ENCODE measurements around the gene AK8. TPM values are rescaled to one million over a fixed set of nuclear protein-coding genes. Genes with fewer than 3 reads are reported as not detected.

AK8 gene
- total RNA-seq, 2 donors from 2014 or later, result 0.19 TPM; not detected in 1

- no peak overlapping the region for H3K27ac ChIP-seq
- no peak for TF ChIP-seq CTCF (IDR thresholded peaks at IDR 0.05)
These were observed 90.3 kb downstream of the AK8 start for GRCh38 chr9:132787748-132788159.

GRCh38 chr9:132784286-132784830, 93.7 kb downstream of the AK8 start:
- Histone ChIP-seq H3K27ac (no peak overlapping the region), H3K4me1 (no peaks in the 10 kb centered on the region), H3K36me3 (no peaks in the 10 kb centered on the region), H3K27me3 (no peaks in the 10 kb centered on the region), H3K4me3 (no peak overlapping the region), H3K9me3 (peaks cover 0 to 7% of the 10 kb centered on the region in 2 donors)
- no peak for DNase-seq (ENCODE audit: low spot score)
- TF ChIP-seq CTCF (IDR thresholded peaks at IDR 0.05), result no peak

More at GRCh38 chr9:132787748-132788159, 90.3 kb downstream of the AK8 start:
- Histone ChIP-seq H3K4me3 (no peak overlapping the region), H3K27me3 (no peaks in the 10 kb centered on the region), H3K4me1 (no peaks in the 10 kb centered on the region), H3K9me3 (peaks cover 0 to 7% of the 10 kb centered on the region in 2 donors), H3K36me3 (no peaks in the 10 kb centered on the region)
- DNase-seq (ENCODE audit: low spot score), result no peak

GRCh38 chr9:132783006-132783405, 95.1 kb downstream of the AK8 start:
- Histone ChIP-seq H3K36me3 (no peaks in the 10 kb centered on the region), H3K4me1 (no peaks in the 10 kb centered on the region), H3K27me3 (no peaks in the 10 kb centered on the region), H3K27ac (no peak overlapping the region), H3K4me3 (no peak overlapping the region), H3K9me3 (peaks cover 0 to under 1% of the 10 kb centered on the region in 2 donors)
- no peak for TF ChIP-seq CTCF (IDR thresholded peaks at IDR 0.05)
- DNase-seq (ENCODE audit: low spot score), result no peak

GRCh38 chr9:132782037-132782436, 96.0 kb downstream of the AK8 start:
- Histone ChIP-seq H3K36me3 (no peaks in the 10 kb centered on the region), H3K9me3 (no peaks in the 10 kb centered on the region), H3K27me3 (no peaks in the 10 kb centered on the region), H3K4me1 (no peaks in the 10 kb centered on the region), H3K27ac (no peak overlapping the region), H3K4me3 (no peak overlapping the region)
- TF ChIP-seq CTCF (IDR thresholded peaks at IDR 0.05), result no peak
- no peak for DNase-seq (ENCODE audit: low spot score)

GRCh38 chr9:132780230-132781007, 97.7 kb downstream of the AK8 start:
- Histone ChIP-seq H3K27me3 (no peaks in the 10 kb centered on the region), H3K27ac (no peak overlapping the region), H3K36me3 (no peaks in the 10 kb centered on the region), H3K4me3 (no peak overlapping the region), H3K4me1 (no peaks in the 10 kb centered on the region), H3K9me3 (no peaks in the 10 kb centered on the region)
- no peak for TF ChIP-seq CTCF (IDR thresholded peaks at IDR 0.05)
- DNase-seq (ENCODE audit: low spot score), result no peak
